Fibroblast of lung (primary cell): Measurements from ENCODE around the gene METRNL.
"Not testable (repeated sequence)": the region's sequence is repeated elsewhere in the genome, so short reads cannot be mapped to it uniquely, and the experiment has no call there.

Experiments
- EZH2 ChIP-seq: IDR thresholded peaks from 2 replicates; pipeline ENCODE4 v1.5.1; 2012; ENCODE audit warnings: low read length, control low read depth, mild to moderate bottlenecking; ENCODE audit errors: missing control alignments
- TF ChIP-seq, protein P1 (sequence below), 2 donors: IDR thresholded peaks in 1 of 2; conservative IDR thresholded peaks in 1 of 2; 1 replicate in 1 of 2; 2 replicates in 1 of 2; pipeline ENCODE4 v1.5.1; 2011 to 2012; ENCODE audit warnings: low read length in 2 of 2, control low read depth in 1 of 2, inconsistent platforms in 1 of 2, low read depth in 1 of 2, mild to moderate bottlenecking in 1 of 2

DNA sequence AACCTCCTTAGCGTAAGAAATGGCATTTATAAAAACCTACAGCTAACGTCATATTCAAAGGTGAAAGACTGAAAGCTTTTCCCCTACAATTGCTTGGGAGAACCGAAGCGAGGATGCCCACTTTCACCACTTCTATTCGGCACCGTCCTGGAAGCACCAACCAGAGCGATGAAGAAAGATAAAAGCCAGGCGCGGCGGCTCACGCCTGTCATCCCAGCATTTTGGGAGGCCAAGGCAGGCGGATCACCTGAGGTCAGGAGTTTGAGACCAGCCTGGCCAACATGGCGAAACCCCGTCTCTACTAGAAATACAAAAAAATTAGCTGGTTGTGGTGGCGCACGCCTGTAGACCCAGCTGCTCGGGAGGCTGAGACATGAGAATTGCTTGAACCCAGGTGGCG lies 34.9 kb upstream of the METRNL start:
- TF ChIP-seq, protein P1, sequence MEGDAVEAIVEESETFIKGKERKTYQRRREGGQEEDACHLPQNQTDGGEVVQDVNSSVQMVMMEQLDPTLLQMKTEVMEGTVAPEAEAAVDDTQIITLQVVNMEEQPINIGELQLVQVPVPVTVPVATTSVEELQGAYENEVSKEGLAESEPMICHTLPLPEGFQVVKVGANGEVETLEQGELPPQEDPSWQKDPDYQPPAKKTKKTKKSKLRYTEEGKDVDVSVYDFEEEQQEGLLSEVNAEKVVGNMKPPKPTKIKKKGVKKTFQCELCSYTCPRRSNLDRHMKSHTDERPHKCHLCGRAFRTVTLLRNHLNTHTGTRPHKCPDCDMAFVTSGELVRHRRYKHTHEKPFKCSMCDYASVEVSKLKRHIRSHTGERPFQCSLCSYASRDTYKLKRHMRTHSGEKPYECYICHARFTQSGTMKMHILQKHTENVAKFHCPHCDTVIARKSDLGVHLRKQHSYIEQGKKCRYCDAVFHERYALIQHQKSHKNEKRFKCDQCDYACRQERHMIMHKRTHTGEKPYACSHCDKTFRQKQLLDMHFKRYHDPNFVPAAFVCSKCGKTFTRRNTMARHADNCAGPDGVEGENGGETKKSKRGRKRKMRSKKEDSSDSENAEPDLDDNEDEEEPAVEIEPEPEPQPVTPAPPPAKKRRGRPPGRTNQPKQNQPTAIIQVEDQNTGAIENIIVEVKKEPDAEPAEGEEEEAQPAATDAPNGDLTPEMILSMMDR (conservative IDR thresholded peaks at IDR 0.05 in 1 of 2, IDR thresholded peaks at IDR 0.05 in 1 of 2; ENCODE audit: low read depth in 1 of 2, low read length in 2 of 2), result not testable (repeated sequence)
- TF ChIP-seq EZH2, result not testable (repeated sequence)
